T-cell (primary cell): Measurements from ENCODE around the gene MRPL16. TPM values are rescaled to one million over a fixed set of nuclear protein-coding genes. Genes with fewer than 3 reads are reported as not detected.

ENCODE experiments used
- ATAC-seq, 4 experiments: fragments of 200-7000 bp in 3 of 4; fragments of 150-1000 bp in 1 of 4; cut with Tn5 transposase; replicated peaks in 1 of 4; 1 replicate in 3 of 4; 2 replicates in 1 of 4; pipeline ENCODE4 v1.10.0; 2021; ENCODE audit warnings: moderate library complexity in 3 of 4, mild to moderate bottlenecking in 2 of 4, moderate number of reproducible peaks in 1 of 4
- CTCF ChIA-PET, 2 donors: fragments of 300-600 bp; sonication (Branson Sonifier 250); formaldehyde crosslinking; loops; one replicate each; lab custom pipeline; 2022; ENCODE audit warnings: antibody characterized with exemption in 2 of 2; lab: Charles Lee
- POLR2A ChIA-PET, 2 donors: fragments of 300-600 bp; sonication (Branson Sonifier 250); formaldehyde crosslinking; loops; one replicate each; lab custom pipeline; 2022; ENCODE audit warnings: antibody characterized with exemption in 2 of 2; lab: Charles Lee
- DNase-seq, 35 experiments: peaks; one replicate each; pipeline versions ENCODE4 v3.0.0 to v3.0.0-alpha.2; 2013 to 2023
- H3K27ac ChIP-seq: one replicate; pipeline ENCODE4 v1.5.1; 2013; ENCODE audit warnings: low read length
- H3K27me3 ChIP-seq, 2 experiments: replicated peaks in 1 of 2; 1 replicate in 1 of 2; 2 replicates in 1 of 2; pipeline versions ENCODE4 v1.6.1 to v1.7.0; 2013; ENCODE audit warnings: low read length in 1 of 2, mixed read lengths in 1 of 2; ENCODE audit not compliant: control insufficient read depth in 2 of 2, insufficient read depth in 2 of 2; ENCODE audit errors: extremely low read depth in 1 of 2
- H3K36me3 ChIP-seq, 2 donors: 1 replicate in 1 of 2; 2 replicates in 1 of 2; pipeline versions ENCODE4 v1.6.1 to v1.7.0; 2013; ENCODE audit warnings: low read length in 1 of 2; ENCODE audit not compliant: control insufficient read depth in 2 of 2, insufficient read depth in 1 of 2; ENCODE audit errors: extremely low read depth in 1 of 2
- H3K4me1 ChIP-seq, 2 experiments: 1 replicate in 1 of 2; 2 replicates in 1 of 2; pipeline versions ENCODE4 v1.6.1 to v1.7.0; 2013; ENCODE audit warnings: low read length in 2 of 2, mixed read lengths in 1 of 2; ENCODE audit not compliant: insufficient read depth in 2 of 2, control insufficient read depth in 1 of 2; ENCODE audit errors: extremely low read depth in 1 of 2
- H3K4me3 ChIP-seq, 2 donors: 1 replicate in 1 of 2; 2 replicates in 1 of 2; pipeline versions ENCODE4 v1.5.1 to v1.7.0; 2013; ENCODE audit warnings: mild to moderate bottlenecking in 2 of 2, low read length in 1 of 2, moderate library complexity in 1 of 2; ENCODE audit not compliant: control insufficient read depth in 1 of 2; ENCODE audit errors: extremely low read depth in 1 of 2
- H3K9me3 ChIP-seq: 2 replicates; pipeline ENCODE4 v1.7.0; 2013
- H3K27ac Mint-ChIP-seq, 2 donors: one replicate each; pipeline ENCODE4 v1.8.0; 2020 to 2021; ENCODE audit warnings: mild to moderate bottlenecking in 2 of 2, mixed read lengths in 2 of 2
- H3K27me3 Mint-ChIP-seq, 2 donors: one replicate each; pipeline ENCODE4 v1.8.0; 2021 to 2022; ENCODE audit warnings: mixed read lengths in 2 of 2
- H3K36me3 Mint-ChIP-seq: one replicate; pipeline ENCODE4 v1.8.0; 2021; ENCODE audit warnings: mixed read lengths
- H3K4me1 Mint-ChIP-seq, 3 donors: one replicate each; pipeline ENCODE4 v1.8.0; 2020 to 2022; ENCODE audit warnings: mixed read lengths in 3 of 3, mild to moderate bottlenecking in 1 of 3
- H3K4me3 Mint-ChIP-seq, 3 donors: one replicate each; pipeline ENCODE4 v1.8.0; 2020 to 2022; ENCODE audit warnings: mild to moderate bottlenecking in 3 of 3, mixed read lengths in 3 of 3, moderate library complexity in 3 of 3
- H3K9me3 Mint-ChIP-seq, 3 donors: one replicate each; pipeline ENCODE4 v1.8.0; 2020 to 2022; ENCODE audit warnings: mixed read lengths in 3 of 3
- WGBS: methylation state at CpG from one replicate; pipeline ENCODE4 v1.1.5; 2013; ENCODE audit warnings: missing lambda C conversion rate; ENCODE audit not compliant: insufficient coverage; 5-methylcytosine and 5-hydroxymethylcytosine counted together
- total RNA-seq, 35 experiments: library from RNA in 6 of 35; stranded (reverse) in 6 of 35; fragments of 120-200 nt in 1 of 35; gene quantifications; one replicate each; pipeline versions ENCODE4 v1.2.1 to v1.2.4 and lab custom pipeline; 2013 to 2026

The MRPL16 gene
- total RNA-seq, 5 donors from 2014 or later (not counting 1 experiment from before 2014, with no cell fraction given) = 24.0 to 46.3 (median 39.7) TPM

GRCh38 chr11:59804061-59804460 is 6.5 kb downstream of the MRPL16 start:
- H3K36me3 ChIP-seq = peaks cover 0 to 41% of the 10 kb centered on the region in 2 donors
- no peaks in the 10 kb centered on the region for H3K4me1 ChIP-seq
- ATAC-seq = no peak
- H3K36me3 Mint-ChIP-seq = peaks cover 19% of the 10 kb centered on the region
- no peaks in the 10 kb centered on the region for H3K27me3 Mint-ChIP-seq
- H3K27ac Mint-ChIP-seq = no peak overlapping the region
- no peak overlapping the region for H3K4me3 ChIP-seq
- H3K4me3 Mint-ChIP-seq = no peak overlapping the region
- no CpG with 5 or more reads among the region's 2 CpGs for WGBS
- CTCF ChIA-PET = interaction anchor here (0.6 to 1.5 kb wide), 3 partner anchors 23 to 48 kb away, joined by 3 to 8 read pairs (median 6); no protein-coding TSS in a partner anchor
- DNase-seq = no peak
- H3K27ac ChIP-seq = no peak overlapping the region
- POLR2A ChIA-PET = no interaction called here
- no peaks in the 10 kb centered on the region for H3K27me3 ChIP-seq
- H3K9me3 ChIP-seq = no peaks in the 10 kb centered on the region
- peaks cover 4 to 7% (median 5%) of the 10 kb centered on the region in 3 donors for H3K4me1 Mint-ChIP-seq
- no peaks in the 10 kb centered on the region for H3K9me3 Mint-ChIP-seq

DNA sequence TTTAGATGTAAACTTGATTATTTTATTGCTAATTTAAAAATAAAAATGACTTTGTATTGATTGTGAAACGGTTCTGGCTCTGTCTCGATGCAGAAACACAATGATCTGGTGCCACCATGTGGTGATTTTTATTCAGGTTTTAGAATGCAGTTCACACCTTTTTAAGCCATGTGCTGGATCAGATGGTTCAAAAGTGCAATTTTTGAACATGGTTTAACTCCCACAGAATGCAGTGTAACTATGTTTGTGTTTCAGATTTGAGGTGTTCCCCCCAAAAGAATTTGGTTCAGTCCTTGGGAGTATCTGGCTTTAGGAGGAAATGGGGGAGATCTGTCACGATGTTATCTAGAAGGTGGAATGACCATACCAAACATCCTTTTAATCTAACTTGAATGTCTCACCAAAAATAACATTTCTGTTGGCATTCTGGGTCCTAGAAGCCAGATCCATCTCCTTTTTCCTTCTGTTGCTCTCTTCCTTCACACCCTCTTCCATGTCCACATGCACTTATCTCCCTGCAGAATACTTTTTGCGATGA is 7.9 kb downstream of the MRPL16 start:
- Mint-ChIP-seq H3K4me1 (peaks cover 0 to 7% (median 0%) of the 10 kb centered on the region in 3 donors), H3K36me3 (peaks cover 20% of the 10 kb centered on the region), H3K9me3 (no peaks in the 10 kb centered on the region), H3K4me3 (no peak overlapping the region), H3K27me3 (no peaks in the 10 kb centered on the region), H3K27ac (no peak overlapping the region)
- Histone ChIP-seq H3K27ac (no peak overlapping the region), H3K4me3 (no peak overlapping the region), H3K9me3 (no peaks in the 10 kb centered on the region), H3K27me3 (no peaks in the 10 kb centered on the region), H3K36me3 (peaks cover 0 to 32% of the 10 kb centered on the region in 2 donors), H3K4me1 (no peaks in the 10 kb centered on the region)
- no CpG with 5 or more reads among the region's 4 CpGs for WGBS
- ChIA-PET CTCF (interaction anchor here (1.7 to 3.1 kb wide), 2 partner anchors 48 kb away, joined by 22 to 28 read pairs; partner anchors contain the start of gene STX3 (in 2 of the 2)), POLR2A (no interaction called here)
- ATAC-seq (peak; percentile 66 to 83 (median 73)), DNase-seq (peak in 23 of 35 experiments; percentile 5 to 81 (median 26))

DNA sequence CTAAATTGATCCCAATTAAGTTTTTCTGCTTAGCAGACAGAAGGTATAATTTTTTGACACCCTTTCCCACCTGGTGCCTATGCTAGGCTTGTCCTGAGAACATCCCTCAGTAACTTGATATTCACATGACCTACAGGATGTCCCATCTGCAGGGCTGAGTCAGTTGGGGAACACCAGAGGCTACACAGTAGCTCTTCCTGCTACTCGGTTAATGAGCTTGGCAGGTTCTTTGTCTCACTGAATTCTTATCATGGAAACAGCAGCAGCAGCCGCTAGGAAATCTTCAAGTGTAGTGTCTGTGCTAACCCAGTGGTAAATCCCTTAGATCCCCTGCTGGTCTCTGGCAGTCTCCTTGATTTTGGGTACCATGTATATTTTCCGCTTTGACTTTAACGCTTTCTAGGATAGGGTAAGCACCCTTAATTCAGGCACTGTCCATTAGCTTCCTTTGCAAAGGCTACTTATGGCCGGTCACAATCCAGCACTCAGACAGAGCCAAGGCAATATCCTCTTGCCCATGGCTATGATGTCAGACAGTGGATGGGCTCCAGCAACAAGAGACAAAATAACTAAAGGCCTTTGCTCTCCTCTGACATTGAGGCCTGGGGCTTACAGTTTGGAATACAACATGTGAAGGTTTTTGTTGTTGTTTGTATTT is 8.5 kb downstream of the MRPL16 start:
- Mint-ChIP-seq H3K27ac (no peak overlapping the region), H3K4me3 (no peak overlapping the region), H3K9me3 (no peaks in the 10 kb centered on the region), H3K36me3 (peaks cover 22% of the 10 kb centered on the region), H3K4me1 (peaks cover 0 to 6% (median 0%) of the 10 kb centered on the region in 3 donors), H3K27me3 (no peaks in the 10 kb centered on the region)
- H3K36me3 ChIP-seq = peaks cover 0 to 26% of the 10 kb centered on the region in 2 donors
- no peak overlapping the region for H3K27ac ChIP-seq
- H3K27me3 ChIP-seq = no peaks in the 10 kb centered on the region
- CTCF ChIA-PET = interaction anchor here (0.7 to 3.1 kb wide), 5 partner anchors 30 to 54 kb away, joined by 3 to 28 read pairs (median 5); partner anchors contain the start of gene STX3 (in 2 of the 2)
- POLR2A ChIA-PET = interaction anchor here in 1 of 2 donors (0.6 to 1.1 kb wide), 2 partner anchors 46 to 198 kb away, joined by 4 to 6 read pairs; no protein-coding TSS in a partner anchor
- H3K4me1 ChIP-seq = no peaks in the 10 kb centered on the region
- no peak overlapping the region for H3K4me3 ChIP-seq
- no peaks in the 10 kb centered on the region for H3K9me3 ChIP-seq
- ATAC-seq = peak in 3 of 4 experiments; percentile 17 to 42 (median 35)
- no peak for DNase-seq
- 84% methylated on average over 5 of the region's 5 CpGs for WGBS

GRCh38 chr11:59801160-59801706 is 9.3 kb downstream of the MRPL16 start:
- Histone ChIP-seq H3K4me1 (no peaks in the 10 kb centered on the region), H3K27me3 (no peaks in the 10 kb centered on the region), H3K27ac (no peak overlapping the region), H3K4me3 (no peak overlapping the region), H3K36me3 (peaks cover 0 to 18% of the 10 kb centered on the region in 2 donors), H3K9me3 (no peaks in the 10 kb centered on the region)
- WGBS = 92% methylated on average over 1 of the region's 2 CpGs
- no peaks in the 10 kb centered on the region for H3K4me1 Mint-ChIP-seq
- CTCF ChIA-PET = interaction anchor here (0.6 to 3.1 kb wide), 5 partner anchors 10 to 53 kb away, joined by 3 to 28 read pairs (median 5); partner anchors contain the start of gene STX3 (in 2 of the 2)
- H3K36me3 Mint-ChIP-seq = peaks cover 16% of the 10 kb centered on the region
- no peaks in the 10 kb centered on the region for H3K27me3 Mint-ChIP-seq
- POLR2A ChIA-PET = interaction anchor here in 1 of 2 donors (1.1 kb wide), 1 partner anchor 45 kb away, joined by 6 read pairs; no protein-coding TSS in a partner anchor
- DNase-seq = no peak
- ATAC-seq = no peak
- H3K9me3 Mint-ChIP-seq = no peaks in the 10 kb centered on the region
- H3K27ac Mint-ChIP-seq = no peak overlapping the region
- no peak overlapping the region for H3K4me3 Mint-ChIP-seq

DNA sequence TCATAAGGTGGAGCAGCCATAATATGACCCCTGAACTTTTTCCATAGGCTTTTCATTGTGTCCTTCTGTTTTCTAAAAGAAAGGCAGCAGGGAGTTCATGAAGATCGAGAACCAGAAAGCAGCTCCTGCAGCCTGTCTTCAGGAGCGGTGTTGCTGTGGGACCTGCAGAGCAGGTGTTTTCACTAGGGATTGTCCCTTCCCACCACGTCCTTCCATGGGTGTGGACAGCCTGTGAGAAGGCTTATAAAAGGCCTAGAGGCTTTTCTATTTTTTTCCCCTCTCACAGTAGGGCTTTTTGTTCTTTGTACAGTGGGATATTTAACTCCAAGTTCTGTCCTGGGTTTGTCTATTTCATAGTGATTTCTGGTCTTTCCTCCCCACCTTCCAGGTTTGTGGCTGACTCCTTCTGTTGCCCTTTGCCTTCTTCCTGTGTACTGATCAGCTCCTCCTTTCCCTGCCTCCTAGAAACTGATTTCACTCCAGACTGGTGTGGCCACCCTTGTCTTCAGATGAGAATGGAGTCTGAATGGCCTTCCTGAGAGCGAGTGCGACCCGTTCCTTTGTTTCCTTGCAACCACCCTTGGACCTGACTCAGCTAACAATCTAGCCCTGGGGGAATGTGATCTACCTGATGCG is 10.1 kb downstream of the MRPL16 start:
- ATAC-seq = no peak
- CTCF ChIA-PET = interaction anchor here (0.5 to 3.1 kb wide), 5 partner anchors 9 to 48 kb away, joined by 3 to 28 read pairs (median 4); partner anchors contain the start of gene STX3 (in 1 of the 2)

DNA sequence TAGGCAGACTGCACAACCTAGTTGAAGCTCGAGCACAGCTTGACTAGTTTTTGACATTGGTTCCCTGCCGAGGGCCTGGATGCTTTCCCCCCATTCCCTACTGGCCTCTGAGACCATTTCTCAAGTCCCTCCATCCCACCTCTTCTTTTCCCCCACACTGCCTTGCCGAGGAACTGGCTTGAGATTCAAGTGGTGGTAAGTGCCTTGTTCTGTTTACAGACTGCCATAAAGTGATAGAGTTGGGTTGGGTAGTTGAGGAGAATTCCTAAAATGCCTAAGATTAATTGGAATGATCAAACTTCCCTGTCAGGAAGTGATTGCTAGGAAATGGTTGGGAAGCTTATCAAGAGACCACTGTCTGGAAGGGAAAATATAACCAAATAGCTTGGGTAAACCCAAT is 16.2 kb downstream of the MRPL16 start:
- ChIA-PET CTCF (no interaction called here), POLR2A (no interaction called here)
- Histone ChIP-seq H3K4me3 (no peak overlapping the region), H3K27ac (no peak overlapping the region), H3K36me3 (peaks cover 10% of the 10 kb centered on the region in 2 donors), H3K27me3 (no peaks in the 10 kb centered on the region), H3K4me1 (no peaks in the 10 kb centered on the region), H3K9me3 (no peaks in the 10 kb centered on the region)
- no peak for DNase-seq
- Mint-ChIP-seq H3K36me3 (peaks cover 53% of the 10 kb centered on the region), H3K4me3 (no peak overlapping the region), H3K27me3 (no peaks in the 10 kb centered on the region), H3K27ac (no peak overlapping the region), H3K4me1 (no peaks in the 10 kb centered on the region), H3K9me3 (no peaks in the 10 kb centered on the region)
- WGBS = 71% methylated on average over 1 of the region's 3 CpGs
- ATAC-seq = no peak

More for the DNA sequence above, 10.1 kb downstream of the MRPL16 start:
- H3K4me1 ChIP-seq = no peaks in the 10 kb centered on the region
- H3K9me3 ChIP-seq = no peaks in the 10 kb centered on the region
- H3K27ac ChIP-seq = no peak overlapping the region
- Mint-ChIP-seq H3K27me3 (no peaks in the 10 kb centered on the region), H3K4me1 (no peaks in the 10 kb centered on the region), H3K27ac (no peak overlapping the region), H3K36me3 (peaks cover 22% of the 10 kb centered on the region), H3K9me3 (no peaks in the 10 kb centered on the region), H3K4me3 (no peak overlapping the region)
- H3K36me3 ChIP-seq = peaks cover 2 to 12% of the 10 kb centered on the region in 2 donors
- POLR2A ChIA-PET = interaction anchor here in 1 of 2 donors (0.6 kb wide), 1 partner anchor 154 kb away, joined by 3 read pairs; no protein-coding TSS in a partner anchor
- DNase-seq = no peak
- H3K4me3 ChIP-seq = no peak overlapping the region
- H3K27me3 ChIP-seq = no peaks in the 10 kb centered on the region
- 90% methylated on average over 4 of the region's 7 CpGs for WGBS
